Measurements from ENCODE around the gene IMMP2L.

Gene IMMP2L

DNA sequence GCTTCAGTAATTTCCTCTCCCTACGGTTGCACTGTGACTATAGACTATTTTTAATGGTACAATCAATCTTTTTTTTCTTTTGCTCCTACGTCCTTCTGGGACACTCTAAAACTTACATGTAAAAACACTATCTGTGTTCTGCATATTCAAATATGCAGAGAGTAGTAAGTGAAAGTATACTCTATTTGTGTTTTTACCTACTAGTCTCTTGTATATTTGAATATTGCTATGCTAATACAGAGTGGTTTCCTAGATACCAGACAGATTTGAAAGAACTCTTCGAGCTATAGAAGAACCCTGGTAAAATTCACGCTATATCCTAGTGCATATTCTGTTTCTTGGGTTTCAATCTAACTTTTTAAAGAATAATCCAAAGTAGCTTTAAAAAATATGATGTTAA, 672.2 kb downstream of the IMMP2L start:
- FAIRE-seq, result no peak

DNA sequence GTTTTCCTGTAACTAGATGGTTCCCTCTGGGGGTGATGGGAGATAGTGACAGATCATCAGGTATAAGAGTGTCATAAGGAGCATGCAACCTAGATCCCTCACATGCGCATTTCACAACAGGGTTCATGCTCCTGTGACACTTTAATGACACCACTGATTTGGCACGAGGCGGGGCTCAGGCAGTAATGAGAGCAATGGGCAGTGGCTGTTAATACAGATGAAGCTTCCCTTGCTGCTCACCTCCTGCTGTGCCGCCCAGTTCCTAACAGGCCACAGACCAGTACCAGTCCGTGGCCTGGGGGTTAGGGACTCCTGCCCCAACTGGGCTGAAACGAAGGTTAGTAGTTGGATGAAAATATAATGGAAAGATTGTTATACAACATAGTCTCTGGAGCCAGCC, 673.0 kb downstream of the IMMP2L start:
- FAIRE-seq, result no peak

- FAIRE-seq, result no peak
Measured at GRCh38 chr7:110888641-110889040, 673.7 kb downstream of the IMMP2L start.

DNA sequence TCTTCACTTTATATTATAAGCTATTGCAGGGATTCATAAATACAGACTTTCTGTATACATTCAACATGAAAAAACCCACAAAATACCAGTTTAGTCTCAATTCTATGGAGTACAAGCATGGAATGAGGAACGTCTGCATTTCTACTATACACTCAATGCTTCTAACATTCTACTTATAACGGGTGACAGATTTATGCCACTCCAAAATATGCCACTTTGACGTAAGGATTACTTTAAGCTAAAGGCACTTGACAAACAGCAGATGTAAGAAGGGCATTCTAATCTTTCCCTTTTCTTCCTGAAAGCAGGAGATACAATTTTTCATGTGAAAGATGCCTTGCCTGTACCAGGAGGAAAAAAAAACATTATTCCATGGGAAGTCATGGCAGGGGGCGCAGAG, 676.8 kb downstream of the IMMP2L start:
- no peak for FAIRE-seq

GRCh38 chr7:110881721-110882120, 680.6 kb downstream of the IMMP2L start:
- no peak for FAIRE-seq

DNA sequence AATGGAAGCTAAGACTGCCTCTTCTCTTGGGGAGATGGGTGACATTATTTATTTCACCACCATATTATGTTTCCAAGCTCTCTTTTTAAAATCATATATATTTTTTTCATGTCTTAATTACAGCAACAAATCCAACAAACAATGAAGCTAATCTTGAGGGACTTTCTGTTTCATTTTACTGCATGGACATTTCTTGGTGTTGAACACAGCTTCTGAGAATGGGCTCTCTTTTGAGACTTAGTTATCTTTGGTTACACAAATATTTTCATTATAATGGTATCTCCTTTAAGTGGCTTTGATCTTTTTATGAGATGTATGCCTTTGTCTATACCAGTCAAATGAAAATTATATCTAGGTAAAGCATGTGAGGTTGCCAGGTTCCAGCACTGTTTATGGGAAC, 681.3 kb downstream of the IMMP2L start:
- FAIRE-seq, result no peak

- FAIRE-seq, result no peak
Measured at GRCh38 chr7:110877016-110877415, 685.3 kb downstream of the IMMP2L start.

DNA sequence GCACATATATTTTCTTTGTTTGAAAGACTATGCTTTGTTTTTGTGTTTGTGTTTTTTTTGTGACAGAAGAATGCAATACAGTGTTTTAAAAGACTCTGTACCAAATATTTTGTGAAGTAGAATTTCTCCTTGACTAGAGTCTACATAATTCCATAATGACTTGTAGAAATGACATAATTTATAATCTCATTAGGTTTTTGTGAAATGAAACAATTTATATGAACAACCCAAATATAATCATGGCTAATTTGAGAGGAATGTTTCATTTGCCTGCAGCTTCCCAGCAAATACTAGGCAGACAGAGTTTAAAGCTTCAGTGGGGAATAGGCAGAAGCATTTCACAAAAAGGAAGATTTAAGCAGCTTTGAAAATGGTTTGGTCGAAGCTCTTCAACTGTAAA, 686.9 kb downstream of the IMMP2L start:
- FAIRE-seq, result no peak

GRCh38 chr7:110871856-110872255, 690.4 kb downstream of the IMMP2L start:
- FAIRE-seq, result no peak

DNA sequence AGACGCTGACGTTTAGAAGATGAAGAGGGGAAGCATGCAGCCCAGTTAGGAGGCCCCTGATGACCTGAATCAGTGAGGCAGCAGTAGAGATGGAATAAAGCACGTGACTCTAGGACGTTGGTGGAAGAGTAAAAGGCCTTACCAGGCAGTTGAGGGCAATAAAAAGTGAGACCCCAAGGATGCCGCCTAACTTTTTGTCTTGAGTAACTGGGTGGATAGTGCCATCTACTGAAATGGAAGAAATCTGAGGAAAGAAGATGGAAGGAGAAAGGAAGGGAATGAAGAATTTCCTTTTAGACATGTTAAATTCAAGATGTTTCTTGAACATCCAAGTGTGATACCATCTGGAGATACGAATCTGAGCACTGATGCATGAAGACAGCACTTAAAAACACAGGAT, 691.4 kb downstream of the IMMP2L start:
- no peak for FAIRE-seq

GRCh38 chr7:110868458-110868857, 693.8 kb downstream of the IMMP2L start:
- no peak for FAIRE-seq

- no peak for FAIRE-seq
Measured at GRCh38 chr7:110867771-110868170, 694.5 kb downstream of the IMMP2L start.

DNA sequence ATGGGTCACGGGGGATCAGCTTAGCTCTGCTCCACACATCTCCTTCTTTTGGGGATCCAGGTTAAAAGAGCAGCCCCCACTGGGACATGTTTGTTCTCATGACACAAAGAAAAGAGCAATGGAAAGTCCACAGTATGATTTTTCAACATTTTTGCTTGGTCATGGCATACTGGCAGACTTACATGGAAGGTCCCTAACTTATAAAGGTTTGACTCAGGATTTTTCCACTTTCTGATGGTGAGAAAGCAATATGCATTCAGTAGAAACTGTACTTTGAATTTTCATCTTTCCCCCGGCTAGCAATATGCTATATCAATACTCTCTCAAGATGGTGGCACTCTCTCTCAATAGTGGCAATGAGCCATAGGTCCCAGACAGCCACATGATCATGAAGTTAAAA, 699.0 kb downstream of the IMMP2L start:
- no peak for FAIRE-seq

DNA sequence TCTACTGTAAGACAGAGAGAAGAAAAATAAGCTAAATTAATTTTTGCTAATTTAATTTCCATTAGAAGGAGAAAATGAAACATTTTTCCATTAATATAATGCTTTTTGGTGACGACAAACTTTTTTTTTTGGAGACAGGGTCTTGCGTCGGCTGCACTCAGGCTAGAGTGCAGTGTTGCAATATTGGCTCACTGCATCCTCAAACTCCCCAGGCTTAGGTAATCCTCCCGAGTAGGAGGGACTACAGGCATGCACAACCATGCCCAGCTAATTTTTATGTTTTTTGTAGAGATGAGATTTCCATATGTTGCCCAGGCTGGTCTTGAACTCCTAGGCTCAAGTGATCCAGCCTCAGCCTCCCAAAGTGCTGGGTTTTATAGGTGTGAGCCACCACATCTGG, 701.1 kb downstream of the IMMP2L start:
- no peak for FAIRE-seq

GRCh38 chr7:110857106-110857505, 705.2 kb downstream of the IMMP2L start:
- no peak for FAIRE-seq

DNA sequence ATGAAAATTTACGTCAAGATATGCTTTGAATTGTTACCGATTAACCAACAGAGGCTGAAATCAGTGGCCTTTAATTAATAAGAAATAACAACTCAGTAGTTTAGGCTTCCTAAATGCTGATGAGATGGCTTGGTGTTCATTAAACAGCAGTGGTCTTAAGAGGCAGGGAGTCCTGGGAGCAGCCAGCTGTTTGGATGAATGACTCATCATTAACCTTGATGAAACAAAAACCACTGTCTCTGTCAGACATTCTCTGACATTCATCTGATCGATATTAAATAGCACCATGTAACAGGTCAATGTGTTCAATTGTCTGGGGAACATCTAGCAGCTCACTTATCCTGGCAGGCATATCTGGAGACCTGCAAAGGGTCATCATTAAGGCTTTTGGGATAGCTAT, 705.6 kb downstream of the IMMP2L start:
- no peak for FAIRE-seq

- no peak for FAIRE-seq
Measured at GRCh38 chr7:110854651-110855050, 707.6 kb downstream of the IMMP2L start.

- no peak for FAIRE-seq
Measured at GRCh38 chr7:110854166-110854565, 708.1 kb downstream of the IMMP2L start.

DNA sequence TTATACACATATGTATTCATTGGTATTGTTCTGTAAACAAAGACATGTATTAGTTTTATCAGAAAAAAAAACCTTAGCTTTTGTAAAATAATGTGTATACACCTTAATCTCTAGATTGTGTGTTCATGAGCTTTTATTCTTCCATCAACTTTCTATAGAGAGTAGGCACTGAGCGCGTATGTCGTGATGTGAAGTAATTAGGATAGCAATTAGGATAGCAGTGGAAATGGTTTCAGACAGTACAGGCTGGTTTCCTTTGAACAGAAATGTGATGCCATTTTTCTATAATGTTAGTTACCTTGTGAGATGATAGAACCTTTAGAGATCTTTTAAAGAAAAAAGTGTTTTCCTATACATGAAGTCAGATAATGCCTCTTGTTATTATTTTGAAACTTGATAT, 709.0 kb downstream of the IMMP2L start:
- FAIRE-seq, result no peak

GRCh38 chr7:110852156-110852940, 709.9 kb downstream of the IMMP2L start:
- FAIRE-seq, result no peak

GRCh38 chr7:110850224-110850623, 712.1 kb downstream of the IMMP2L start:
- no peak for FAIRE-seq

DNA sequence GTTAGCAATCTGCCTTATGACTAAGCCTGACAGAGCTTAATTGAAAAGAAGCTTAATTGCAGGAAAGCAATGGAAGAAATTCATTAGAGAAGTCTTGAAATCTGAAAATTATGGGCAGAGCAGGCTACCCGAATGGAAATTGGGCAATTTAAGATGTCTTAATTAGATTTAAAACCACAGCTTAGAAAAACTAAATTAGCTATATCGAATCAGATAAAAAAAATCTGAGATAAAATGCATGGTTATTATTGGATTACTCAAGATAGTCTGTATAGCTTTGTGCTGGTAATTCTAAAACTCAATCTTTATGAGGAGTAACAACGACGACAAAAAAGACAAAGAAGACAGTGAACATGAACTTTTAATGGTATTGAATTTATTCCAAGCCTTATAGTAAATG, 719.5 kb downstream of the IMMP2L start:
- FAIRE-seq, result no peak

GRCh38 chr7:110841840-110842545, 720.3 kb downstream of the IMMP2L start:
- no peak for FAIRE-seq

DNA sequence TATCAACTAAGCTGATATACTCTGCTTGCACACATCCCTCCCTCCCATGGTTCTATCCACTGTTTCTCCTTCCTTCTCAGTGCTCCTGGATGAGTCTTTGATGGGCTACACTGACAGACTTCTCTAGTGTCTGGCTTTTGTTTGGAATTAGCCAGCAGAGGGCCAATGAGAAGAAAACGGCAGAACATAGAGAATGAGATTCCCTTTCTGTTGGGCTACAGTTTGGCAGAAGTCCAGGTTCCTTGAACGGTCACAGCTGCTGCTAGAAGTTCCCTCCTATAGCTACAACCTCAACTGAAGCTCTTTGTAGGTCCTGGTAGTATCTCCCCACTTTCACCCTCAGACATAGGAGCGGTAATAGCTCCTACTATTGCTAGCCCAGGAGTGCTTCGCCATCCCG, 722.4 kb downstream of the IMMP2L start:
- FAIRE-seq, result no peak

- FAIRE-seq, result no peak
Measured at GRCh38 chr7:110835849-110836248, 726.4 kb downstream of the IMMP2L start.

Data from G401.6 (cell line).